K562 (cell line): Measurements from ENCODE around the gene TGOLN2. TPM values are rescaled to one million over a fixed set of nuclear protein-coding genes. Genes with fewer than 3 reads are reported as not detected.

ENCODE experiments used
- ATAC-seq: fragments of 200-7000 bp; cut with Tn5 transposase; 3 replicates; pipeline ENCODE4 v1.9.1; 2020; ENCODE audit warnings: moderate library complexity
- BruUV-seq: library from RNA; stranded (reverse); fragments of 400-500 nt; replicated peaks from 2 replicates; lab custom pipeline; 2021; lab: Mats Ljungman, UMichigan
- CTCF ChIA-PET: fragments of 300-600 bp; formaldehyde crosslinking; extraction: SDS; loops from one replicate; lab custom pipeline; 2021; ENCODE audit warnings: low intra/inter-chr PET ratio; lab: Yijun Ruan, JAX
- POLR2A ChIA-PET: fragments of 300-600, 350-650 bp; sonication (Branson Sonifier 250); formaldehyde crosslinking; extraction: SDS; loops from one replicate; lab custom pipeline; 2021; ENCODE audit warnings: antibody characterized with exemption, inconsistent platforms; lab: Yijun Ruan, JAX
- DNase-seq, 4 experiments: peaks; one replicate each; pipeline versions ENCODE4 v3.0.0 to v3.0.0-alpha.2; 2011 to 2018; ENCODE audit warnings: low spot score in 3 of 4, mixed read lengths in 3 of 4; ENCODE audit errors: extremely low read depth in 1 of 4
- FAIRE-seq: peaks from 2 replicates; lab custom pipeline; 2011; peaks lifted over from hg19 to GRCh38; lab: Jason Lieb, UNC
- H2AFZ ChIP-seq: 2 replicates; pipeline ENCODE4 v1.6.0; 2011; ENCODE audit warnings: low read depth, low read length, control low read depth, inconsistent platforms
- H3K27ac ChIP-seq: fragments of 200-600 bp; 3 replicates; pipeline ENCODE4 v1.8.0; 2011; ENCODE audit warnings: low read depth, mild to moderate bottlenecking, control low read depth, inconsistent platforms, low read length, moderate library complexity, mixed read lengths; ENCODE audit errors: extremely low read depth
- H3K27me3 ChIP-seq, 2 experiments: fragments of 300-600 bp in 1 of 2; 2 replicates in 1 of 2; 3 replicates in 1 of 2; pipeline versions ENCODE4 v1.6.0 to v1.8.0; 2011; ENCODE audit warnings: inconsistent platforms in 2 of 2, low read length in 2 of 2, mild to moderate bottlenecking in 1 of 2, mixed read lengths in 1 of 2, moderate library complexity in 1 of 2; ENCODE audit not compliant: control insufficient read depth in 2 of 2, insufficient read depth in 2 of 2
- H3K36me3 ChIP-seq: fragments of 300-600 bp; 3 replicates; pipeline ENCODE4 v1.8.0; 2011; ENCODE audit warnings: mild to moderate bottlenecking, low read length, inconsistent platforms; ENCODE audit not compliant: control insufficient read depth, insufficient read depth
- H3K4me1 ChIP-seq, 2 experiments: fragments of 200-600 bp in 1 of 2; replicated peaks in 1 of 2; 2 replicates in 1 of 2; 3 replicates in 1 of 2; pipeline versions ENCODE4 v1.5.1 to v1.8.0; 2011; ENCODE audit warnings: inconsistent platforms in 2 of 2, low read length in 2 of 2, mild to moderate bottlenecking in 1 of 2, mixed read lengths in 1 of 2, moderate library complexity in 1 of 2; ENCODE audit not compliant: control insufficient read depth in 2 of 2, insufficient read depth in 2 of 2
- H3K4me2 ChIP-seq: 2 replicates; pipeline ENCODE4 v1.6.1; 2011; ENCODE audit warnings: low read length, control low read depth, inconsistent platforms, mixed read lengths; ENCODE audit not compliant: insufficient read depth
- H3K4me3 ChIP-seq: fragments of 200-600 bp; sonication (generic), shearing (Covaris generic); 2 replicates; pipeline ENCODE4 v1.5.1; 2016; ENCODE audit warnings: control low read depth, inconsistent platforms
- H3K79me2 ChIP-seq: fragments of 200-600 bp; 3 replicates; pipeline ENCODE4 v1.8.0; 2011; ENCODE audit warnings: low read length, inconsistent platforms; ENCODE audit not compliant: control insufficient read depth, insufficient read depth
- H3K9ac ChIP-seq, 2 experiments: 2 replicates each; pipeline versions ENCODE4 v1.6.0 to v1.6.1; 2011; ENCODE audit warnings: low read depth in 2 of 2, low read length in 2 of 2, control low read depth in 1 of 2, inconsistent platforms in 1 of 2, mild to moderate bottlenecking in 1 of 2, mixed read lengths in 1 of 2; ENCODE audit not compliant: insufficient read depth in 1 of 2
- H3K9me1 ChIP-seq: one replicate; pipeline ENCODE4 v1.6.0; 2011; ENCODE audit warnings: inconsistent platforms, mild to moderate bottlenecking, low read length, moderate library complexity; ENCODE audit not compliant: control insufficient read depth, insufficient read depth
- H3K9me3 ChIP-seq: replicated peaks from 2 replicates; pipeline ENCODE4 v1.5.1; 2011; ENCODE audit warnings: low read depth, low read length, inconsistent platforms; ENCODE audit not compliant: control insufficient read depth, insufficient read depth
- H4K20me1 ChIP-seq: replicated peaks from 2 replicates; pipeline ENCODE4 v1.6.1; 2011; ENCODE audit warnings: low read length, inconsistent platforms, mixed read lengths; ENCODE audit not compliant: control insufficient read depth, insufficient read depth
- BRD9 ChIP-seq: fragments of 450-650 bp; IDR thresholded peaks from 2 replicates; pipeline ENCODE4 v1.6.1; 2018; ENCODE audit warnings: low read depth; ENCODE audit not compliant: partially characterized antibody
- DACH1 ChIP-seq: fragments of 450-650 bp; IDR thresholded peaks from 2 replicates; pipeline ENCODE4 v1.6.1; 2018; ENCODE audit not compliant: partially characterized antibody
- ETS2 ChIP-seq: IDR thresholded peaks from 2 replicates; pipeline ENCODE4 v1.6.1; 2016; ENCODE audit warnings: borderline replicate concordance, missing genetic modification characterization, mild to moderate bottlenecking, moderate library complexity, missing compliant biosample characterization; ENCODE audit not compliant: poor library complexity, severe bottlenecking
- GTF2F1 ChIP-seq: IDR thresholded peaks from 2 replicates; pipeline ENCODE4 v1.6.1; 2011; ENCODE audit warnings: low read depth, low read length, improper control_type of control experiment
- HES1 ChIP-seq: fragments of 450-650 bp; IDR thresholded peaks from 2 replicates; pipeline ENCODE4 v1.6.1; 2016; ENCODE audit warnings: low read depth, mild to moderate bottlenecking, moderate library complexity
- HMG20A ChIP-seq: fragments of 450-650 bp; formaldehyde crosslinking; conservative IDR thresholded peaks from 2 replicates; pipeline ENCODE4 v1.4.0; 2020; ENCODE audit warnings: mild to moderate bottlenecking, mixed read lengths
- PHF20 ChIP-seq: fragments of 450-650 bp; IDR thresholded peaks from 2 replicates; pipeline ENCODE4 v1.6.1; 2018; ENCODE audit not compliant: partially characterized antibody
- PTTG1 ChIP-seq: fragments of 450-650 bp; IDR thresholded peaks from 2 replicates; pipeline ENCODE4 v1.6.1; 2016; ENCODE audit warnings: low read depth, mild to moderate bottlenecking, missing genetic modification characterization, missing compliant biosample characterization
- SAFB ChIP-seq: fragments of 200-400 bp; formaldehyde crosslinking; IDR thresholded peaks from 2 replicates; pipeline ENCODE4 v1.6.1; 2017; ENCODE audit warnings: low read depth, low read length, borderline replicate concordance
- ZBTB1 ChIP-seq: sonication (generic); formaldehyde crosslinking; IDR thresholded peaks from 2 replicates; pipeline ENCODE4 v1.8.1; 2023; ENCODE audit warnings: missing genetic modification reagents, low read depth, mild to moderate bottlenecking, borderline replicate concordance
- ZNF12 ChIP-seq: sonication (generic); formaldehyde crosslinking; IDR thresholded peaks from 2 replicates; pipeline ENCODE4 v1.4.0; 2020; ENCODE audit warnings: mild to moderate bottlenecking, missing genetic modification reagents
- ZNF354B ChIP-seq: fragments of 250-450 bp; sonication (Bioruptor Pico); IDR thresholded peaks from 2 replicates; pipeline ENCODE4 v1.4.0; 2020
- ZNF699 ChIP-seq: fragments of 250-450 bp; sonication (Bioruptor Pico); IDR thresholded peaks from 2 replicates; pipeline ENCODE4 v1.8.0; 2021; ENCODE audit warnings: mild to moderate bottlenecking, moderate library complexity; ENCODE audit not compliant: insufficient replicate concordance
- WGBS: fragments of 100-300 bp; shearing (Covaris generic); methylation state at CpG from one replicate; pipeline ENCODE4 v1.1.6; 2016; ENCODE audit warnings: low coverage, mixed read lengths; ENCODE audit not compliant: insufficient coverage; ENCODE audit errors: missing lambda C conversion rate; 5-methylcytosine and 5-hydroxymethylcytosine counted together
- in situ Hi-C: fragments of 300-500 bp; cut with MboI; formaldehyde crosslinking; loops from 4 replicates; pipeline ENCODE4 v1.15.0; 2018; ENCODE audit warnings: inconsistent platforms, mixed read lengths
- intact Hi-C: fragments of 100-400 bp; cut with micrococcal nuclease; formaldehyde crosslinking; loops from 2 replicates; pipeline ENCODE4 v1.14.2; 2022
- polyA plus RNA-seq, 8 experiments: library from polyadenylated mRNA; depleted of rRNA in 4 of 8; stranded (reverse) in 5 of 8; unstranded in 3 of 8; fragments of >200 nt; fragmentation: Nextera tagmentation in 2 of 8; fragmentation: Illumina TruSeq in 1 of 8; extraction: Ambion mirVana in 2 of 8; extraction: Trizol in 1 of 8; gene quantifications; 2 replicates each; pipeline versions ENCODE4 v1.2.1 to v1.2.3, GENCODE V29; 2011 to 2014; ENCODE audit warnings: inconsistent platforms in 1 of 8, missing spikeins in 1 of 8
- total RNA-seq, 7 experiments: library from RNA; depleted of rRNA in 6 of 7; stranded (reverse); fragments of >200 nt in 6 of 7; fragmentation: Illumina TruSeq in 2 of 7; extraction: Trizol in 2 of 7; gene quantifications; 2 replicates each; pipeline versions ENCODE4 v1.2.1 to v1.2.3, GENCODE V29; 2011 to 2021; ENCODE audit warnings: low replicate concordance in 1 of 7
- TF ChIP-seq, protein P1 (sequence below), 2 experiments: IDR thresholded peaks; 2 replicates each; pipeline ENCODE4 v1.6.1; 2012; ENCODE audit warnings: improper control_type of control experiment in 2 of 2, low read depth in 2 of 2, low read length in 2 of 2, borderline replicate concordance in 1 of 2
- TF ChIP-seq, protein P2 (sequence below): sonication (generic); formaldehyde crosslinking; IDR thresholded peaks from 2 replicates; pipeline ENCODE4 v1.8.0; 2022; ENCODE audit warnings: mild to moderate bottlenecking, low read depth, missing genetic modification reagents

TGOLN2 gene
- total and polyA plus RNA-seq, 9 of the 15 experiments (the other 6 are each of a cell fraction or from before 2014, with no cell fraction given), result 13.0 to 66.5 (median 35.9) TPM

GRCh38 chr2:85308201-85308600 lies 19.6 kb downstream of the TGOLN2 start:
- Histone ChIP-seq H3K9me1 (no peaks in the 10 kb centered on the region), H3K4me3 (no peak overlapping the region), H3K9ac (no peak overlapping the region), H3K79me2 (no peaks in the 10 kb centered on the region), H3K27ac (no peak overlapping the region), H3K4me2 (no peak overlapping the region), H3K27me3 (peaks cover 15 to 31% of the 10 kb centered on the region in 2 experiments), H3K4me1 (peaks cover 9 to 28% of the 10 kb centered on the region in 2 experiments; a peak in 4 of 5 replicates), H3K36me3 (no peaks in the 10 kb centered on the region), H3K9me3 (no peaks in the 10 kb centered on the region), H2AFZ (no peak overlapping the region), H4K20me1 (no peaks in the 10 kb centered on the region; the same call in 1 of the 2 replicates)
- WGBS, result 65% methylated on average over 3 of the region's 6 CpGs
- intact Hi-C loops, result no loop called here
- ChIA-PET CTCF (no interaction called here), POLR2A (interaction anchor here (0.5 to 1.5 kb wide), 3 partner anchors 10 to 574 kb away, joined by 3 to 11 read pairs (median 5); no protein-coding TSS in a partner anchor)
- no peak for FAIRE-seq
- no peak for DNase-seq
- no peak for ATAC-seq
- in situ Hi-C loops, result loop anchor here (10.0 kb wide), 1 partner anchor 383 kb away; no protein-coding TSS in a partner anchor
- BruUV-seq, result no TSS peak
- no peak for TF ChIP-seq ZBTB1 (CRISPR knock-in tag)
- TF ChIP-seq, protein P1, sequence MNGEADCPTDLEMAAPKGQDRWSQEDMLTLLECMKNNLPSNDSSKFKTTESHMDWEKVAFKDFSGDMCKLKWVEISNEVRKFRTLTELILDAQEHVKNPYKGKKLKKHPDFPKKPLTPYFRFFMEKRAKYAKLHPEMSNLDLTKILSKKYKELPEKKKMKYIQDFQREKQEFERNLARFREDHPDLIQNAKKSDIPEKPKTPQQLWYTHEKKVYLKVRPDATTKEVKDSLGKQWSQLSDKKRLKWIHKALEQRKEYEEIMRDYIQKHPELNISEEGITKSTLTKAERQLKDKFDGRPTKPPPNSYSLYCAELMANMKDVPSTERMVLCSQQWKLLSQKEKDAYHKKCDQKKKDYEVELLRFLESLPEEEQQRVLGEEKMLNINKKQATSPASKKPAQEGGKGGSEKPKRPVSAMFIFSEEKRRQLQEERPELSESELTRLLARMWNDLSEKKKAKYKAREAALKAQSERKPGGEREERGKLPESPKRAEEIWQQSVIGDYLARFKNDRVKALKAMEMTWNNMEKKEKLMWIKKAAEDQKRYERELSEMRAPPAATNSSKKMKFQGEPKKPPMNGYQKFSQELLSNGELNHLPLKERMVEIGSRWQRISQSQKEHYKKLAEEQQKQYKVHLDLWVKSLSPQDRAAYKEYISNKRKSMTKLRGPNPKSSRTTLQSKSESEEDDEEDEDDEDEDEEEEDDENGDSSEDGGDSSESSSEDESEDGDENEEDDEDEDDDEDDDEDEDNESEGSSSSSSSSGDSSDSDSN (IDR thresholded peaks at IDR 0.05; ENCODE audit: borderline replicate concordance in 1 of 2, low read depth in 2 of 2, low read length in 2 of 2), result no peak
- TF ChIP-seq BRD9, result no peak
- no peak for TF ChIP-seq HES1
- no peak for TF ChIP-seq ZNF12 (CRISPR knock-in tag)
- no peak for TF ChIP-seq PTTG1 (tag)
- TF ChIP-seq ETS2 (tag), result no peak
- TF ChIP-seq HMG20A (CRISPR knock-in tag), result no peak
- TF ChIP-seq PHF20, result no peak
- TF ChIP-seq, protein P2, sequence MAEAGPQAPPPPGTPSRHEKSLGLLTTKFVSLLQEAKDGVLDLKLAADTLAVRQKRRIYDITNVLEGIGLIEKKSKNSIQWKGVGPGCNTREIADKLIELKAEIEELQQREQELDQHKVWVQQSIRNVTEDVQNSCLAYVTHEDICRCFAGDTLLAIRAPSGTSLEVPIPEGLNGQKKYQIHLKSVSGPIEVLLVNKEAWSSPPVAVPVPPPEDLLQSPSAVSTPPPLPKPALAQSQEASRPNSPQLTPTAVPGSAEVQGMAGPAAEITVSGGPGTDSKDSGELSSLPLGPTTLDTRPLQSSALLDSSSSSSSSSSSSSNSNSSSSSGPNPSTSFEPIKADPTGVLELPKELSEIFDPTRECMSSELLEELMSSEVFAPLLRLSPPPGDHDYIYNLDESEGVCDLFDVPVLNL (CRISPR knock-in tag), result no peak
- TF ChIP-seq GTF2F1, result no peak
- TF ChIP-seq SAFB, result no peak
- TF ChIP-seq ZNF699 (CRISPR knock-in tag), result no peak
- TF ChIP-seq ZNF354B (CRISPR knock-in tag), result no peak
- TF ChIP-seq DACH1, result no peak
